PC-3 (cell line): ENCODE results near the gene BRAT1.

Source experiments
- CTCF ChIP-seq: fragments of 300-600 bp; sonication (generic); conservative IDR thresholded peaks from 2 replicates; pipeline ENCODE4 v1.5.1; 2017; ENCODE audit warnings: antibody characterized with exemption, low read depth, mild to moderate bottlenecking, low read length
- EZH2 ChIP-seq: fragments of 300-600 bp; sonication (generic); IDR thresholded peaks from one replicate; pipeline ENCODE4 v1.6.1; 2017; ENCODE audit warnings: antibody characterized with exemption, mild to moderate bottlenecking, low read length; ENCODE audit not compliant: unreplicated experiment
- EZH2phosphoT487 ChIP-seq: fragments of 300-600 bp; sonication (generic); IDR thresholded peaks from 2 replicates; pipeline ENCODE4 v1.6.1; 2018; ENCODE audit warnings: mild to moderate bottlenecking, antibody characterized with exemption, low read length, borderline replicate concordance

- TF ChIP-seq CTCF (no peak), EZH2 (no peak), EZH2phosphoT487 (no peak)
Observed at GRCh38 chr7:2587134-2587533, 31.8 kb upstream of the BRAT1 start.
